Panc1 (cell line): ENCODE results near the gene UBR2.

Experiments
- POLR2AphosphoS5 ChIP-seq: IDR thresholded peaks from 2 replicates; pipeline ENCODE4 v1.6.1; 2012; ENCODE audit warnings: mild to moderate bottlenecking, low read depth, low read length, moderate library complexity
- SIN3A ChIP-seq: IDR thresholded peaks from 2 replicates; pipeline ENCODE4 v1.6.1; 2012; ENCODE audit warnings: low read depth, mild to moderate bottlenecking, low read length, moderate library complexity, borderline replicate concordance; ENCODE audit not compliant: insufficient read depth
- TCF7L2 ChIP-seq: IDR thresholded peaks from 2 replicates; pipeline ENCODE4 v1.6.1; 2011; ENCODE audit warnings: mild to moderate bottlenecking, low read depth, low read length, inconsistent platforms
- TF ChIP-seq, protein P1 (sequence below): fragments of 450-650 bp; IDR thresholded peaks from 2 replicates; pipeline ENCODE4 v1.5.1; 2017; ENCODE audit warnings: mild to moderate bottlenecking
- TF ChIP-seq, protein P2 (sequence below), 2 experiments: IDR thresholded peaks; 2 replicates each; pipeline ENCODE4 v1.6.1; 2011 to 2012; ENCODE audit warnings: low read depth in 2 of 2, control low read depth in 1 of 2, low read length in 1 of 2, mild to moderate bottlenecking in 1 of 2, moderate library complexity in 1 of 2; ENCODE audit not compliant: insufficient read depth in 1 of 2

DNA sequence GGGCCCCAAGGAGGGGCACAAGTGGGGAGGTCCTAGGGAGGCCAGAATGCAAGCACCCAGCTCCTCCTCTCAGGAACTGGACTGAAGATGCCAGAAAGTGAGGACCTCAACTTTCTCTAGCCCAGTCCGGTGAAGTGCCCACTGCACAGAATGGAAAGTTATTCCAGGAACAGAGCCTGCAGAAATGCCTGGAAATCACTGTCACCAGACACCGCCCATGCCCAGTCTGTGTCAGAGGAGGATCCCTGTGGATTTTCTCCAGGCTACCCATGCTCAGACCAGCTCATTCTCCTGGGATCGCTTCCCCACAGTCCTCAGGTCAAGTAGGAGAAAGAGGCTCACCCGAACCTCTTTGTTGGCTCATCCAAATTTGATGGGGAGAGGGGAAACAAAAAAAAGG is 152.0 kb downstream of the UBR2 start:
- TF ChIP-seq, protein P1, sequence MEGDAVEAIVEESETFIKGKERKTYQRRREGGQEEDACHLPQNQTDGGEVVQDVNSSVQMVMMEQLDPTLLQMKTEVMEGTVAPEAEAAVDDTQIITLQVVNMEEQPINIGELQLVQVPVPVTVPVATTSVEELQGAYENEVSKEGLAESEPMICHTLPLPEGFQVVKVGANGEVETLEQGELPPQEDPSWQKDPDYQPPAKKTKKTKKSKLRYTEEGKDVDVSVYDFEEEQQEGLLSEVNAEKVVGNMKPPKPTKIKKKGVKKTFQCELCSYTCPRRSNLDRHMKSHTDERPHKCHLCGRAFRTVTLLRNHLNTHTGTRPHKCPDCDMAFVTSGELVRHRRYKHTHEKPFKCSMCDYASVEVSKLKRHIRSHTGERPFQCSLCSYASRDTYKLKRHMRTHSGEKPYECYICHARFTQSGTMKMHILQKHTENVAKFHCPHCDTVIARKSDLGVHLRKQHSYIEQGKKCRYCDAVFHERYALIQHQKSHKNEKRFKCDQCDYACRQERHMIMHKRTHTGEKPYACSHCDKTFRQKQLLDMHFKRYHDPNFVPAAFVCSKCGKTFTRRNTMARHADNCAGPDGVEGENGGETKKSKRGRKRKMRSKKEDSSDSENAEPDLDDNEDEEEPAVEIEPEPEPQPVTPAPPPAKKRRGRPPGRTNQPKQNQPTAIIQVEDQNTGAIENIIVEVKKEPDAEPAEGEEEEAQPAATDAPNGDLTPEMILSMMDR = no peak
- TF ChIP-seq TCF7L2 (no peak), SIN3A (no peak), POLR2AphosphoS5 (no peak)
- TF ChIP-seq, protein P2, sequence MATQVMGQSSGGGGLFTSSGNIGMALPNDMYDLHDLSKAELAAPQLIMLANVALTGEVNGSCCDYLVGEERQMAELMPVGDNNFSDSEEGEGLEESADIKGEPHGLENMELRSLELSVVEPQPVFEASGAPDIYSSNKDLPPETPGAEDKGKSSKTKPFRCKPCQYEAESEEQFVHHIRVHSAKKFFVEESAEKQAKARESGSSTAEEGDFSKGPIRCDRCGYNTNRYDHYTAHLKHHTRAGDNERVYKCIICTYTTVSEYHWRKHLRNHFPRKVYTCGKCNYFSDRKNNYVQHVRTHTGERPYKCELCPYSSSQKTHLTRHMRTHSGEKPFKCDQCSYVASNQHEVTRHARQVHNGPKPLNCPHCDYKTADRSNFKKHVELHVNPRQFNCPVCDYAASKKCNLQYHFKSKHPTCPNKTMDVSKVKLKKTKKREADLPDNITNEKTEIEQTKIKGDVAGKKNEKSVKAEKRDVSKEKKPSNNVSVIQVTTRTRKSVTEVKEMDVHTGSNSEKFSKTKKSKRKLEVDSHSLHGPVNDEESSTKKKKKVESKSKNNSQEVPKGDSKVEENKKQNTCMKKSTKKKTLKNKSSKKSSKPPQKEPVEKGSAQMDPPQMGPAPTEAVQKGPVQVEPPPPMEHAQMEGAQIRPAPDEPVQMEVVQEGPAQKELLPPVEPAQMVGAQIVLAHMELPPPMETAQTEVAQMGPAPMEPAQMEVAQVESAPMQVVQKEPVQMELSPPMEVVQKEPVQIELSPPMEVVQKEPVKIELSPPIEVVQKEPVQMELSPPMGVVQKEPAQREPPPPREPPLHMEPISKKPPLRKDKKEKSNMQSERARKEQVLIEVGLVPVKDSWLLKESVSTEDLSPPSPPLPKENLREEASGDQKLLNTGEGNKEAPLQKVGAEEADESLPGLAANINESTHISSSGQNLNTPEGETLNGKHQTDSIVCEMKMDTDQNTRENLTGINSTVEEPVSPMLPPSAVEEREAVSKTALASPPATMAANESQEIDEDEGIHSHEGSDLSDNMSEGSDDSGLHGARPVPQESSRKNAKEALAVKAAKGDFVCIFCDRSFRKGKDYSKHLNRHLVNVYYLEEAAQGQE (IDR thresholded peaks at IDR 0.05; ENCODE audit: insufficient read depth in 1 of 2, low read depth in 2 of 2, low read length in 1 of 2) = no peak
